Liver (tissue), 9 donors: ENCODE data around the gene ZNF492. TPM values are rescaled to one million over a fixed set of nuclear protein-coding genes. Genes with fewer than 3 reads are reported as not detected.

ENCODE experiments used
- DNase-seq: peaks from one replicate; pipeline ENCODE4 v3.0.0-alpha.2; 2017; ENCODE audit warnings: low spot score
- H3K27ac ChIP-seq, 2 donors: one replicate each; pipeline ENCODE4 v1.7.0; 2013; ENCODE audit warnings: inconsistent platforms in 2 of 2, low read length in 2 of 2, control low read depth in 1 of 2, low read depth in 1 of 2, mild to moderate bottlenecking in 1 of 2
- H3K27me3 ChIP-seq, 4 donors: one replicate each; pipeline versions ENCODE4 v1.6.1 to v1.7.0; 2013; ENCODE audit warnings: low read length in 3 of 4, inconsistent platforms in 1 of 4, mild to moderate bottlenecking in 1 of 4, moderate library complexity in 1 of 4; ENCODE audit not compliant: control insufficient read depth in 4 of 4, insufficient read depth in 4 of 4
- H3K36me3 ChIP-seq, 4 donors: one replicate each; pipeline versions ENCODE4 v1.6.1 to v1.7.0; 2013; ENCODE audit warnings: low read length in 3 of 4, mild to moderate bottlenecking in 3 of 4, low read depth in 1 of 4, moderate library complexity in 1 of 4; ENCODE audit not compliant: control insufficient read depth in 4 of 4, insufficient read depth in 3 of 4
- H3K4me1 ChIP-seq, 4 donors: one replicate each; pipeline versions ENCODE4 v1.6.1 to v1.7.0; 2013; ENCODE audit warnings: low read length in 3 of 4, mild to moderate bottlenecking in 3 of 4, moderate library complexity in 1 of 4; ENCODE audit not compliant: control insufficient read depth in 4 of 4, insufficient read depth in 4 of 4
- H3K4me3 ChIP-seq, 3 donors: one replicate each; pipeline versions ENCODE4 v1.6.1 to v1.7.0; 2013; ENCODE audit warnings: low read length in 3 of 3, control low read depth in 1 of 3, low read depth in 1 of 3, mild to moderate bottlenecking in 1 of 3
- H3K9ac ChIP-seq, 2 donors: one replicate each; pipeline ENCODE4 v1.7.0; 2013; ENCODE audit warnings: low read length in 2 of 2, mild to moderate bottlenecking in 2 of 2, moderate library complexity in 2 of 2, control low read depth in 1 of 2, low read depth in 1 of 2
- H3K9me3 ChIP-seq, 4 donors: one replicate each; pipeline versions ENCODE4 v1.6.1 to v1.7.0; 2013; ENCODE audit warnings: low read length in 3 of 4; ENCODE audit not compliant: control insufficient read depth in 4 of 4
- EGR1 ChIP-seq, 2 donors: IDR thresholded peaks; 2 replicates each; pipeline ENCODE4 v1.6.1; 2016 to 2018; ENCODE audit warnings: antibody characterized with exemption in 2 of 2, low read depth in 2 of 2
- FOXA1 ChIP-seq: IDR thresholded peaks from 2 replicates; pipeline ENCODE4 v1.6.1; 2016; ENCODE audit warnings: antibody characterized with exemption
- FOXA2 ChIP-seq: IDR thresholded peaks from 2 replicates; pipeline ENCODE4 v1.6.1; 2016; ENCODE audit warnings: antibody characterized with exemption
- GABPA ChIP-seq, 2 donors: IDR thresholded peaks in 1 of 2; conservative IDR thresholded peaks in 1 of 2; 2 replicates each; pipeline ENCODE4 v1.6.1; 2016; ENCODE audit warnings: antibody characterized with exemption in 2 of 2, mild to moderate bottlenecking in 1 of 2, moderate library complexity in 1 of 2
- HNF4G ChIP-seq: IDR thresholded peaks from 2 replicates; pipeline ENCODE4 v1.6.1; 2016; ENCODE audit warnings: antibody characterized with exemption
- JUND ChIP-seq, 2 donors: IDR thresholded peaks; 2 replicates each; pipeline ENCODE4 v1.6.1; 2016; ENCODE audit warnings: antibody characterized with exemption in 2 of 2
- NR2F2 ChIP-seq: IDR thresholded peaks from 2 replicates; pipeline ENCODE4 v1.6.1; 2016; ENCODE audit warnings: antibody characterized with exemption
- RXRA ChIP-seq, 2 donors: IDR thresholded peaks; 2 replicates each; pipeline ENCODE4 v1.6.1; 2017 to 2018; ENCODE audit warnings: antibody characterized with exemption in 2 of 2, mild to moderate bottlenecking in 1 of 2
- SP1 ChIP-seq: IDR thresholded peaks from 2 replicates; pipeline ENCODE4 v1.6.1; 2018; ENCODE audit warnings: antibody characterized with exemption, mild to moderate bottlenecking
- TAF1 ChIP-seq: conservative IDR thresholded peaks from 2 replicates; pipeline ENCODE4 v1.6.1; 2016; ENCODE audit warnings: antibody characterized with exemption, mild to moderate bottlenecking
- WGBS: extraction: QIAGEN DNeasy Blood & Tissue Kit; methylation state at CpG from one replicate; pipeline ENCODE4 v1.1.7; 2013; 5-methylcytosine and 5-hydroxymethylcytosine counted together
- polyA plus RNA-seq, 2 donors: library from polyadenylated mRNA; stranded (reverse) in 1 of 2; unstranded in 1 of 2; fragments of 200-250 nt in 1 of 2; fragments of >200 nt in 1 of 2; fragmentation: Nextera tagmentation in 1 of 2; extraction: Ambion mirVana in 1 of 2; gene quantifications; one replicate each; pipeline versions ENCODE4 v1.2.1 to v1.2.3, GENCODE V29; 2013 to 2015
- total RNA-seq, 2 donors: library from RNA; depleted of rRNA; stranded (reverse); fragments of >200 nt; gene quantifications; one replicate each; pipeline ENCODE4 v1.2.3, GENCODE V29; 2014
- TF ChIP-seq, protein P1 (sequence below): IDR thresholded peaks from 2 replicates; pipeline ENCODE4 v1.6.1; 2016; ENCODE audit warnings: antibody characterized with exemption, mild to moderate bottlenecking
- TF ChIP-seq, protein P2 (sequence below): IDR thresholded peaks from 2 replicates; pipeline ENCODE4 v1.6.1; 2016; ENCODE audit warnings: antibody characterized with exemption
- TF ChIP-seq, protein P3 (sequence below): fragments of 150-350 bp; IDR thresholded peaks from 2 replicates; pipeline ENCODE4 v1.5.1; 2017; ENCODE audit warnings: improper control_type of control experiment, low read depth, low read length; ENCODE audit not compliant: missing input control
- donor health status: healthy.
- donor health status: healthy.
- donor health status: healthy.
- donor health status: healthy.
- donor health status: healthy.

ZNF492 gene
- total and polyA plus RNA-seq, 4 donors, result under 0.01 to 2.4 (median 0.01) TPM; not detected in 1

DNA sequence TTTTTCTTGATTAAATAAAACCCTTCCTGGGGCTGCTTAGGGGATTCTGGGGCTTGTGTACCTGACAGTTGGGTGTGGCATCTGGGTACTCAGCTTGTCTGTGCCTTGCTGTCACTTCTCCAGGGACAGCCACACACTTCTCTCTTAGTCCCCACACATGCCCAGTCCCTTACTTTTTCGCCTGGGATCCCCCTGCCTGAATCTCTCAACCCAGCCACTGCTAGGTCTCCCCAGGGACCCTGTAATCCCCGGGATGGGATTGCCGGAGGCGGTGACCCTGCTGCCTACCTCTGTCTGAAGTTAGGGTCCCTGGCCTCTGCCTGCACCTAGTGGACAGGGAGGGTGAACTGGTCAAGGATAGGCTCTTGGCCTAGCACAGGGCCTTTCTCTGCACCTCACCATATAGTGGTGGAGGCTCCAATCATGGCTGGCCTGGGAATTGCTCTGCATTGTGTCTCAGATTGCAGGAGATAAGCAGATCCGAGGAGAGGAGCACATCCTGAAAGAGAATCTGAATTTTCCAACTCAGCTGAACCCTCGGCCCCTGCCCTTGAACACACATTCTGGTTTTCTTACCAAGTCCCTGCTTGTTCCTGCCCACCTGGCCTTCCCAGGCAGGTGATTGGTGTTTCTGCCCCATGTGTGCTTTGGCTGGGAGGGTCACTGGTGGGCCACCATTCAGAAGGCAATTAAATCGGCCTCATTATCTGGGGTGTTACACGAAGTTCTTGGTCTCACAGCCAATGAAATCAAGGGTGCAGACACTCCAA, 8.7 kb upstream of the ZNF492 start:
- Histone ChIP-seq H3K4me1 (no peaks in the 10 kb centered on the region), H3K9ac (no peak overlapping the region), H3K4me3 (no peak overlapping the region), H3K27me3 (peaks cover 0 to 4% (median 0%) of the 10 kb centered on the region in 4 donors), H3K36me3 (no peaks in the 10 kb centered on the region), H3K9me3 (peaks cover 2 to 9% (median 2%) of the 10 kb centered on the region in 4 donors), H3K27ac (no peak overlapping the region)
- 65% methylated on average over 8 of the region's 8 CpGs for WGBS
- no peak for TF ChIP-seq TAF1
- TF ChIP-seq FOXA1, result no peak
- no peak for DNase-seq

DNA sequence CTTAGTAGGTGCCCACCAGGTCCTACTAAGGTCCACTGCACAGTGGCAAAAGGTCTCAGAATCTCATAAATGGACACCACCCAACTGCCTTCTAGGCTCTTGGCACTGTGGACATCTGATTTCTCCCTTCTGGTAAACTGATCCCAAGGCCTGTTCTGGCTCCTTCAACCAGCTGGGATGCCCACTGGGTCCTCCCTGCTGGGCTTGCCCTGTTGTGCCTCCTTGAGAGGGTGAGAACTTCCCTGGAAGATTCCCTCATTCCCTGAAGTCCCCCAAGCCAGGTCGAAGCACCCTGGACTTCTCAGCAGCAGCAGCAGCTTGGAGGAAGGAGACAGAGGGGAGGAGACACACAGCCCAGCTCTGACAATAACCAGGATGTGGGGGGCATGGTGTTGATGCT, 6.6 kb upstream of the ZNF492 start:
- WGBS, result 79% methylated on average over 1 of the region's 1 CpG
- Histone ChIP-seq H3K9me3 (peaks cover 0 to 9% (median 2%) of the 10 kb centered on the region in 4 donors), H3K9ac (no peak overlapping the region), H3K27me3 (peaks cover 0 to 4% (median 0%) of the 10 kb centered on the region in 4 donors), H3K36me3 (no peaks in the 10 kb centered on the region), H3K4me3 (no peak overlapping the region), H3K27ac (no peak overlapping the region), H3K4me1 (no peaks in the 10 kb centered on the region)
- TF ChIP-seq TAF1, result no peak
- no peak for TF ChIP-seq GABPA (IDR thresholded peaks at IDR 0.05 in 1 of 2, conservative IDR thresholded peaks at IDR 0.05 in 1 of 2)
- no peak for TF ChIP-seq HNF4G
- TF ChIP-seq SP1, result no peak
- TF ChIP-seq RXRA (IDR thresholded peaks at IDR 0.05), result no peak
- TF ChIP-seq, protein P1, sequence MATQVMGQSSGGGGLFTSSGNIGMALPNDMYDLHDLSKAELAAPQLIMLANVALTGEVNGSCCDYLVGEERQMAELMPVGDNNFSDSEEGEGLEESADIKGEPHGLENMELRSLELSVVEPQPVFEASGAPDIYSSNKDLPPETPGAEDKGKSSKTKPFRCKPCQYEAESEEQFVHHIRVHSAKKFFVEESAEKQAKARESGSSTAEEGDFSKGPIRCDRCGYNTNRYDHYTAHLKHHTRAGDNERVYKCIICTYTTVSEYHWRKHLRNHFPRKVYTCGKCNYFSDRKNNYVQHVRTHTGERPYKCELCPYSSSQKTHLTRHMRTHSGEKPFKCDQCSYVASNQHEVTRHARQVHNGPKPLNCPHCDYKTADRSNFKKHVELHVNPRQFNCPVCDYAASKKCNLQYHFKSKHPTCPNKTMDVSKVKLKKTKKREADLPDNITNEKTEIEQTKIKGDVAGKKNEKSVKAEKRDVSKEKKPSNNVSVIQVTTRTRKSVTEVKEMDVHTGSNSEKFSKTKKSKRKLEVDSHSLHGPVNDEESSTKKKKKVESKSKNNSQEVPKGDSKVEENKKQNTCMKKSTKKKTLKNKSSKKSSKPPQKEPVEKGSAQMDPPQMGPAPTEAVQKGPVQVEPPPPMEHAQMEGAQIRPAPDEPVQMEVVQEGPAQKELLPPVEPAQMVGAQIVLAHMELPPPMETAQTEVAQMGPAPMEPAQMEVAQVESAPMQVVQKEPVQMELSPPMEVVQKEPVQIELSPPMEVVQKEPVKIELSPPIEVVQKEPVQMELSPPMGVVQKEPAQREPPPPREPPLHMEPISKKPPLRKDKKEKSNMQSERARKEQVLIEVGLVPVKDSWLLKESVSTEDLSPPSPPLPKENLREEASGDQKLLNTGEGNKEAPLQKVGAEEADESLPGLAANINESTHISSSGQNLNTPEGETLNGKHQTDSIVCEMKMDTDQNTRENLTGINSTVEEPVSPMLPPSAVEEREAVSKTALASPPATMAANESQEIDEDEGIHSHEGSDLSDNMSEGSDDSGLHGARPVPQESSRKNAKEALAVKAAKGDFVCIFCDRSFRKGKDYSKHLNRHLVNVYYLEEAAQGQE, result no peak
- no peak for DNase-seq

DNA sequence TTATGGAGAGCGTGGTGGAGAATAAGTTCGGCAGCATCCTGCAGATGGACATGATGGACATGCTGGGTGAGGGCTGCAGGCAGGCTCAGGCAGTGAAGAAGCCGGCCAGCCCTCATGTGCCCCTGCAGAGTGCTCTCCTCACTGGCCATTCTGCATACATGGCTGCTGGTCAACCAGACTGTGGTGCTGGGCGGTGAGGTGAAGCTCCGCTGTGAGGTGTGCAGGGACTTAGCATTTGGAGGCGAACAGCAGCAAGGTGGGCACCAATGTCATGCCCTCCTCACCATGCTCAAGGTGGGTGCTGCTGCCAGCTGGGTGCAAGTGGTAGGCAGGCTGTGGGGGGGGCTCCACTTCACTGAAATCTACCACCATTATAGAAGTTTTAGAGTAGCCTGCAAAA, 5.7 kb upstream of the ZNF492 start:
- 88% methylated on average over 6 of the region's 6 CpGs for WGBS
- peaks cover 0 to under 1% (median 0%) of the 10 kb centered on the region in 4 donors for H3K27me3 ChIP-seq
- no peak overlapping the region for H3K9ac ChIP-seq
- H3K4me1 ChIP-seq, result no peaks in the 10 kb centered on the region
- H3K4me3 ChIP-seq, result no peak overlapping the region
- no peak for DNase-seq
- H3K36me3 ChIP-seq, result no peaks in the 10 kb centered on the region
- no peak overlapping the region for H3K27ac ChIP-seq
- TF ChIP-seq FOXA2 (no peak), HNF4G (no peak), EGR1 (IDR thresholded peaks at IDR 0.05; ENCODE audit: low read depth in 2 of 2) (no peak), NR2F2 (no peak), RXRA (IDR thresholded peaks at IDR 0.05) (no peak), JUND (IDR thresholded peaks at IDR 0.05) (no peak), FOXA1 (no peak), SP1 (no peak), TAF1 (no peak)
- TF ChIP-seq, protein P2, sequence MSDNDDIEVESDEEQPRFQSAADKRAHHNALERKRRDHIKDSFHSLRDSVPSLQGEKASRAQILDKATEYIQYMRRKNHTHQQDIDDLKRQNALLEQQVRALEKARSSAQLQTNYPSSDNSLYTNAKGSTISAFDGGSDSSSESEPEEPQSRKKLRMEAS, result no peak
- TF ChIP-seq, protein P3, sequence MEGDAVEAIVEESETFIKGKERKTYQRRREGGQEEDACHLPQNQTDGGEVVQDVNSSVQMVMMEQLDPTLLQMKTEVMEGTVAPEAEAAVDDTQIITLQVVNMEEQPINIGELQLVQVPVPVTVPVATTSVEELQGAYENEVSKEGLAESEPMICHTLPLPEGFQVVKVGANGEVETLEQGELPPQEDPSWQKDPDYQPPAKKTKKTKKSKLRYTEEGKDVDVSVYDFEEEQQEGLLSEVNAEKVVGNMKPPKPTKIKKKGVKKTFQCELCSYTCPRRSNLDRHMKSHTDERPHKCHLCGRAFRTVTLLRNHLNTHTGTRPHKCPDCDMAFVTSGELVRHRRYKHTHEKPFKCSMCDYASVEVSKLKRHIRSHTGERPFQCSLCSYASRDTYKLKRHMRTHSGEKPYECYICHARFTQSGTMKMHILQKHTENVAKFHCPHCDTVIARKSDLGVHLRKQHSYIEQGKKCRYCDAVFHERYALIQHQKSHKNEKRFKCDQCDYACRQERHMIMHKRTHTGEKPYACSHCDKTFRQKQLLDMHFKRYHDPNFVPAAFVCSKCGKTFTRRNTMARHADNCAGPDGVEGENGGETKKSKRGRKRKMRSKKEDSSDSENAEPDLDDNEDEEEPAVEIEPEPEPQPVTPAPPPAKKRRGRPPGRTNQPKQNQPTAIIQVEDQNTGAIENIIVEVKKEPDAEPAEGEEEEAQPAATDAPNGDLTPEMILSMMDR, result no peak
- TF ChIP-seq, protein P1, result no peak
- H3K9me3 ChIP-seq, result peaks cover 0 to 9% (median 6%) of the 10 kb centered on the region in 4 donors
